Panc1 (cell line): ENCODE measurements around the gene CCDC167. TPM values are rescaled to one million over a fixed set of nuclear protein-coding genes. Genes with fewer than 3 reads are reported as not detected.

Experiments
- ATAC-seq: fragments of 200-7000 bp; cut with Tn5 transposase; 2 replicates; pipeline ENCODE4 v1.9.1; 2020; ENCODE audit warnings: mild to moderate bottlenecking, moderate library complexity
- BruUV-seq: library from RNA; stranded (reverse); fragments of 400-500 nt; replicated peaks from 2 replicates; lab custom pipeline; 2021; lab: Mats Ljungman, UMichigan
- CTCF ChIA-PET: fragments of 300-600 bp; sonication (Branson Sonifier 250); formaldehyde crosslinking; loops from one replicate; lab custom pipeline; 2022; ENCODE audit warnings: antibody characterized with exemption; lab: Charles Lee
- POLR2A ChIA-PET: fragments of 300-600 bp; sonication (Branson Sonifier 250); formaldehyde crosslinking; loops from one replicate; lab custom pipeline; 2022; ENCODE audit warnings: antibody characterized with exemption; lab: Charles Lee
- DNase-seq: peaks from one replicate; pipeline ENCODE4 v3.0.0-alpha.2; 2010; ENCODE audit warnings: low read depth, low spot score
- H3K27ac ChIP-seq: 2 replicates; pipeline ENCODE4 v1.5.1; 2011; ENCODE audit warnings: mild to moderate bottlenecking, low read length, inconsistent platforms
- H3K27me3 ChIP-seq: fragments of 200-500 bp; sonication (Bioruptor generic); 2 replicates; pipeline ENCODE4 v1.6.0; 2014; ENCODE audit warnings: low read length, inconsistent platforms; ENCODE audit not compliant: control insufficient read depth, insufficient read depth
- H3K36me3 ChIP-seq: fragments of 200-500 bp; sonication (Bioruptor generic); 2 replicates; pipeline ENCODE4 v1.5.1; 2014; ENCODE audit warnings: inconsistent platforms, mild to moderate bottlenecking, low read length, moderate library complexity; ENCODE audit not compliant: control insufficient read depth, insufficient read depth
- H3K4me1 ChIP-seq: 2 replicates; pipeline ENCODE4 v1.5.1; 2011; ENCODE audit warnings: inconsistent platforms, mild to moderate bottlenecking, low read length, moderate library complexity; ENCODE audit not compliant: control insufficient read depth, insufficient read depth
- H3K4me3 ChIP-seq, 2 experiments: 2 replicates each; pipeline ENCODE4 v1.5.1; 2011 to 2012; ENCODE audit warnings: low read depth in 2 of 2, low read length in 2 of 2, mild to moderate bottlenecking in 2 of 2, inconsistent platforms in 1 of 2, moderate library complexity in 1 of 2
- H3K9me3 ChIP-seq: fragments of 200-500 bp; sonication (Bioruptor generic); 2 replicates; pipeline ENCODE4 v1.5.1; 2014; ENCODE audit warnings: low read depth, mild to moderate bottlenecking, inconsistent platforms, low read length, moderate library complexity; ENCODE audit not compliant: control insufficient read depth, insufficient read depth
- POLR2AphosphoS5 ChIP-seq: IDR thresholded peaks from 2 replicates; pipeline ENCODE4 v1.6.1; 2012; ENCODE audit warnings: mild to moderate bottlenecking, low read depth, low read length, moderate library complexity
- SIN3A ChIP-seq: IDR thresholded peaks from 2 replicates; pipeline ENCODE4 v1.6.1; 2012; ENCODE audit warnings: low read depth, mild to moderate bottlenecking, low read length, moderate library complexity, borderline replicate concordance; ENCODE audit not compliant: insufficient read depth
- TCF7L2 ChIP-seq: IDR thresholded peaks from 2 replicates; pipeline ENCODE4 v1.6.1; 2011; ENCODE audit warnings: mild to moderate bottlenecking, low read depth, low read length, inconsistent platforms
- in situ Hi-C: cut with HindIII; loops from 2 replicates; pipeline ENCODE4 v1.10.0; 2016; ENCODE audit warnings: low sequenced_read_pairs, low pct_unique_long_range_greater_than_20kb
- intact Hi-C: fragments of 100-400 bp; cut with micrococcal nuclease; formaldehyde crosslinking; loops from one replicate; pipeline ENCODE4 v1.10.0; 2022; ENCODE audit not compliant: unreplicated experiment
- total RNA-seq: library from RNA; stranded (reverse); gene quantifications from one replicate; pipeline ENCODE4 v1.2.1, GENCODE V29; 2021; ENCODE audit not compliant: unreplicated experiment
- TF ChIP-seq, protein P1 (sequence below): fragments of 450-650 bp; IDR thresholded peaks from 2 replicates; pipeline ENCODE4 v1.5.1; 2017; ENCODE audit warnings: mild to moderate bottlenecking
- TF ChIP-seq, protein P2 (sequence below), 2 experiments: IDR thresholded peaks; 2 replicates each; pipeline ENCODE4 v1.6.1; 2011 to 2012; ENCODE audit warnings: low read depth in 2 of 2, control low read depth in 1 of 2, low read length in 1 of 2, mild to moderate bottlenecking in 1 of 2, moderate library complexity in 1 of 2; ENCODE audit not compliant: insufficient read depth in 1 of 2

The CCDC167 gene
- total RNA-seq, 1 experiment from 2014 or later: 57.6 TPM

- POLR2A ChIA-PET: no interaction called here
- BruUV-seq: no TSS peak
Observed at GRCh38 chr6:37546141-37546871, 46.6 kb upstream of the CCDC167 start.

DNA sequence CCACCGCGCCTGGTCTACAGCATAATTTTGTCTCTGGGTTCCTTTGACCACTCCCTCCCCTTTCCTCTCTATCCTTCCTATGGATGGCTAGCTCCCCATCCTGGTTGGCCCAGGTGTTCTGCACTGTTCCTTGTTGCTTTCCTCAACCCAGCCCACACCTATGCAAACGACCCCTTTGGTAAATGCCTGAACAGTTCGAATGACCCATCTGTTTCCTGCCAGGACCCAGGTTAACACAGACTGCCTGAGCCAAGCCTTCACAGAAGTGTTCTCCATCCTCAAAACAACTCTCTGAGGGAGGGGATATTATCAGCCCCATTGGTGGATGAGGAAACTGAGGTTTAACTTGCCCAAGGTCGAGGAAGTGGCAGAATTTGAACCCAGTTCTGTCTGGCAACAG, 44.8 kb upstream of the CCDC167 start:
- CTCF ChIA-PET: no interaction called here
- ATAC-seq (no peak), DNase-seq (no peak)
- TF ChIP-seq, protein P1, sequence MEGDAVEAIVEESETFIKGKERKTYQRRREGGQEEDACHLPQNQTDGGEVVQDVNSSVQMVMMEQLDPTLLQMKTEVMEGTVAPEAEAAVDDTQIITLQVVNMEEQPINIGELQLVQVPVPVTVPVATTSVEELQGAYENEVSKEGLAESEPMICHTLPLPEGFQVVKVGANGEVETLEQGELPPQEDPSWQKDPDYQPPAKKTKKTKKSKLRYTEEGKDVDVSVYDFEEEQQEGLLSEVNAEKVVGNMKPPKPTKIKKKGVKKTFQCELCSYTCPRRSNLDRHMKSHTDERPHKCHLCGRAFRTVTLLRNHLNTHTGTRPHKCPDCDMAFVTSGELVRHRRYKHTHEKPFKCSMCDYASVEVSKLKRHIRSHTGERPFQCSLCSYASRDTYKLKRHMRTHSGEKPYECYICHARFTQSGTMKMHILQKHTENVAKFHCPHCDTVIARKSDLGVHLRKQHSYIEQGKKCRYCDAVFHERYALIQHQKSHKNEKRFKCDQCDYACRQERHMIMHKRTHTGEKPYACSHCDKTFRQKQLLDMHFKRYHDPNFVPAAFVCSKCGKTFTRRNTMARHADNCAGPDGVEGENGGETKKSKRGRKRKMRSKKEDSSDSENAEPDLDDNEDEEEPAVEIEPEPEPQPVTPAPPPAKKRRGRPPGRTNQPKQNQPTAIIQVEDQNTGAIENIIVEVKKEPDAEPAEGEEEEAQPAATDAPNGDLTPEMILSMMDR: no peak
- TF ChIP-seq SIN3A (no peak), POLR2AphosphoS5 (no peak), TCF7L2 (no peak)
- TF ChIP-seq, protein P2, sequence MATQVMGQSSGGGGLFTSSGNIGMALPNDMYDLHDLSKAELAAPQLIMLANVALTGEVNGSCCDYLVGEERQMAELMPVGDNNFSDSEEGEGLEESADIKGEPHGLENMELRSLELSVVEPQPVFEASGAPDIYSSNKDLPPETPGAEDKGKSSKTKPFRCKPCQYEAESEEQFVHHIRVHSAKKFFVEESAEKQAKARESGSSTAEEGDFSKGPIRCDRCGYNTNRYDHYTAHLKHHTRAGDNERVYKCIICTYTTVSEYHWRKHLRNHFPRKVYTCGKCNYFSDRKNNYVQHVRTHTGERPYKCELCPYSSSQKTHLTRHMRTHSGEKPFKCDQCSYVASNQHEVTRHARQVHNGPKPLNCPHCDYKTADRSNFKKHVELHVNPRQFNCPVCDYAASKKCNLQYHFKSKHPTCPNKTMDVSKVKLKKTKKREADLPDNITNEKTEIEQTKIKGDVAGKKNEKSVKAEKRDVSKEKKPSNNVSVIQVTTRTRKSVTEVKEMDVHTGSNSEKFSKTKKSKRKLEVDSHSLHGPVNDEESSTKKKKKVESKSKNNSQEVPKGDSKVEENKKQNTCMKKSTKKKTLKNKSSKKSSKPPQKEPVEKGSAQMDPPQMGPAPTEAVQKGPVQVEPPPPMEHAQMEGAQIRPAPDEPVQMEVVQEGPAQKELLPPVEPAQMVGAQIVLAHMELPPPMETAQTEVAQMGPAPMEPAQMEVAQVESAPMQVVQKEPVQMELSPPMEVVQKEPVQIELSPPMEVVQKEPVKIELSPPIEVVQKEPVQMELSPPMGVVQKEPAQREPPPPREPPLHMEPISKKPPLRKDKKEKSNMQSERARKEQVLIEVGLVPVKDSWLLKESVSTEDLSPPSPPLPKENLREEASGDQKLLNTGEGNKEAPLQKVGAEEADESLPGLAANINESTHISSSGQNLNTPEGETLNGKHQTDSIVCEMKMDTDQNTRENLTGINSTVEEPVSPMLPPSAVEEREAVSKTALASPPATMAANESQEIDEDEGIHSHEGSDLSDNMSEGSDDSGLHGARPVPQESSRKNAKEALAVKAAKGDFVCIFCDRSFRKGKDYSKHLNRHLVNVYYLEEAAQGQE (IDR thresholded peaks at IDR 0.05; ENCODE audit: insufficient read depth in 1 of 2, low read depth in 2 of 2, low read length in 1 of 2): no peak
- Histone ChIP-seq H3K27ac (peak overlapping the region; percentile 55; the same call in 1 of the 2 replicates), H3K27me3 (no peaks in the 10 kb centered on the region), H3K36me3 (no peaks in the 10 kb centered on the region), H3K4me3 (no peak overlapping the region), H3K4me1 (peaks cover 21% of the 10 kb centered on the region), H3K9me3 (no peaks in the 10 kb centered on the region)
- in situ Hi-C loops: no loop called here
- POLR2A ChIA-PET: interaction anchor here (0.7 kb wide), 1 partner anchor 153 kb away, joined by 6 read pairs; the partner anchor contains the start of gene MDGA1
- no TSS peak for BruUV-seq
- intact Hi-C loops: no loop called here

More at GRCh38 chr6:37546141-37546871, 46.6 kb upstream of the CCDC167 start:
- in situ Hi-C loops (no loop called here), intact Hi-C loops (no loop called here)
- Histone ChIP-seq H3K4me1 (peaks cover 36% of the 10 kb centered on the region), H3K27me3 (no peaks in the 10 kb centered on the region), H3K4me3 (no peak overlapping the region), H3K9me3 (no peaks in the 10 kb centered on the region), H3K36me3 (no peaks in the 10 kb centered on the region), H3K27ac (peak overlapping the region; percentile 70)
- CTCF ChIA-PET: no interaction called here
- ATAC-seq (peak; percentile 32), DNase-seq (no peak)
- TF ChIP-seq, protein P1: no peak
- TF ChIP-seq TCF7L2 (no peak), POLR2AphosphoS5 (no peak), SIN3A (no peak)
- TF ChIP-seq, protein P2 (IDR thresholded peaks at IDR 0.05; ENCODE audit: insufficient read depth in 1 of 2, low read depth in 2 of 2, low read length in 1 of 2): no peak
